ENCODE results near the gene HSD11B2.

The HSD11B2 gene

GRCh38 chr16:67438098-67438791 is 7.3 kb downstream of the HSD11B2 start:
- no peak for TF ChIP-seq CTCF (conservative IDR thresholded peaks at IDR 0.05; ENCODE audit: low read length)
- DNase-seq (ENCODE audit: low read depth) = no peak
- H3K4me3 ChIP-seq (ENCODE audit: low read length) = no peak overlapping the region

GRCh38 chr16:67438824-67439393 is 8.0 kb downstream of the HSD11B2 start:
- no peak for DNase-seq (ENCODE audit: low read depth)
- no peak overlapping the region for H3K4me3 ChIP-seq (ENCODE audit: low read length)
- no peak for TF ChIP-seq CTCF (conservative IDR thresholded peaks at IDR 0.05; ENCODE audit: low read length)

- no peak for TF ChIP-seq CTCF (conservative IDR thresholded peaks at IDR 0.05; ENCODE audit: low read length)
These were observed 10.4 kb downstream of the HSD11B2 start for GRCh38 chr16:67441271-67441753.

GRCh38 chr16:67441907-67442306 is 11.0 kb downstream of the HSD11B2 start:
- DNase-seq (ENCODE audit: low read depth) = no peak
- no peak for TF ChIP-seq CTCF (conservative IDR thresholded peaks at IDR 0.05; ENCODE audit: low read length)
- H3K4me3 ChIP-seq (ENCODE audit: low read length) = no peak overlapping the region

More at GRCh38 chr16:67441271-67441753, 10.4 kb downstream of the HSD11B2 start:
- DNase-seq (ENCODE audit: low read depth) = no peak
- no peak overlapping the region for H3K4me3 ChIP-seq (ENCODE audit: low read length)

- no peak for DNase-seq (ENCODE audit: low read depth)
- no peak for TF ChIP-seq CTCF (conservative IDR thresholded peaks at IDR 0.05; ENCODE audit: low read length)
- H3K4me3 ChIP-seq (ENCODE audit: low read length) = no peak overlapping the region
These were observed 11.8 kb downstream of the HSD11B2 start for GRCh38 chr16:67442581-67443255.

- peak; percentile 81 for DNase-seq (ENCODE audit: low read depth)
- no peak overlapping the region for H3K4me3 ChIP-seq (ENCODE audit: low read length)
- no peak for TF ChIP-seq CTCF (conservative IDR thresholded peaks at IDR 0.05; ENCODE audit: low read length)
These were observed 12.3 kb downstream of the HSD11B2 start for GRCh38 chr16:67443265-67443664.

Data from AG10803 (cell line).